ENCODE measurements around the gene KIAA2012.

KIAA2012 gene

DNA sequence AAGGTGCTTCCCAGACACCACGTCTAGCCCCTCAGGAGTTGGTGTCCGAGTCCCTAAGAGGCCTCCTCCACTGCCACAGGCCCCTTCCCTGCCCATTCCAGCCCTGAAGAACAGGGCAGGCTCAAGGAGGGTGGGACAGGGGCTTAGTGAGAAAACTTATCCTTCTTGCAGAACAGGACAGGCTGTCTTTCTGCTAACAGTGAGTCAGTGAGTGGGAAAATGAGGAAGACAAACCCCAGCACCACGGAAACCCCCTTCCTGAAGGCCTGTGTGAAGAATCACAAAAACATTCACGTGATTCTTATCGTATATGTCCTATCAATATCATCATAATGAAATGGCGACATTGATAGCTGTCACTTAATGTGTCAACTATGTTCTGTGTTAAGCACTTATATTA is 29.6 kb upstream of the KIAA2012 start:
- DNase-seq (ENCODE audit: low spot score) = no peak

DNA sequence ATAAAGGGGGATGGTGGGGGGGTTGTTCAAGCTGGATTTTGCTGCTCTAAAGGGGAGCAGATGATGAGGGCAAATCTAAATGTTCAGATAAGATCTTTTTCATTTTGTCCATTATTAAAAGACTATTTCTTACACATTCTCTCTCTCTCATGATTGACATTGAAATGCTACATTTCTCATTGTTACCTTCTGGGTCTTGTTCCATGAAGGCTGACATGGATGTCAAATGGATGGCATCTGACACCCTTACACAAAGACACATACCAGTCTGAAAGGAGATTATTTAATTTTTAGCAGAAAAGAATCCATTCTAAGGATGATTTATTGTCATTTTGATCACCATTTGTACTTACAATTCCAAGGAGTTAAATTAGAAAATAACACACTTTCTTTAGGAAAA is 28.3 kb upstream of the KIAA2012 start:
- no peak for DNase-seq (ENCODE audit: low spot score)

- no peak for DNase-seq (ENCODE audit: low spot score)
Observed at GRCh38 chr2:202046572-202046971, 26.5 kb upstream of the KIAA2012 start.

GRCh38 chr2:202049092-202049728 is 23.8 kb upstream of the KIAA2012 start:
- DNase-seq (ENCODE audit: low spot score) = no peak

DNA sequence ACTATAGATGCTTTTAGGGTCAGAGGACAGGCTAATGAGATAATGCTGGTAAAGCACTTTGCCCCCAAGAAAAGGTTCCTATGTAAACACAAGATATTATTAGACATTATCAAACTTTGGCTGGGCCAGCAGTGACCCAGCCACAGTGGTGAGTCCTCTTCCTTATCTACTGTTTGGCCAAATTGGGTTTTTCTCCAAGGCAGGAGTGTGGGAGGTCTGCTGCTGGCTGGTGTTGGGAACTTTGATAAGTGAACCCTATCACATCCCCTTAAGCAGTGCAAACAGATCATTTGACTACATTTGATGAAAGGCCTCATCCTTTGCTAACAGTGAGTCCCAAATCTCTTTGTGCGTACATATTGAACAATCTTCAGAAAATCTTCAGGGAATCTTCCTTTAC is 23.2 kb upstream of the KIAA2012 start:
- DNase-seq (ENCODE audit: low spot score) = no peak

- DNase-seq (ENCODE audit: low spot score) = no peak
Observed at GRCh38 chr2:202050652-202051051, 22.4 kb upstream of the KIAA2012 start.

- no peak for DNase-seq (ENCODE audit: low spot score)
Observed at GRCh38 chr2:202051499-202052161, 21.4 kb upstream of the KIAA2012 start.

DNA sequence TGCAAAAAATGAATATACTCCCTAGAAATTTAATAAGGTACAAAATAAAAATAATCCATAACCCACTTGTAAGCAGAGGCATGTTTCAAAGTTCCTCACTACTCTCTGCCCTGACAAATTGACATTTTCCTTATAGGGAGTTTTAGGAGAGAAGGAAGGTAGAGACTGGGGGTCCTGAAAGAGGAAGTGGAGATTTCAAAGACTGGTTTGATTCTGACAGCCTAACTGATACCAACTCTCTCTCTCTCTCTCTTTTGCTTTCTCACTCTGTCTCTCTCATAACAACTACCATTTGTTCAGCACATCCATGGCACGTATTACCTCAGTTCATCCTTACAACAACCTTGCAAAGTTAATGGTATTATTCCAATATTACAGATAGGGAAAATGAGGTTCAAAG is 20.8 kb upstream of the KIAA2012 start:
- no peak for DNase-seq (ENCODE audit: low spot score)

- no peak for DNase-seq (ENCODE audit: low spot score)
Observed at GRCh38 chr2:202054679-202055078, 18.4 kb upstream of the KIAA2012 start.

- DNase-seq (ENCODE audit: low spot score) = no peak
Observed at GRCh38 chr2:202056611-202057010, 16.4 kb upstream of the KIAA2012 start.

DNA sequence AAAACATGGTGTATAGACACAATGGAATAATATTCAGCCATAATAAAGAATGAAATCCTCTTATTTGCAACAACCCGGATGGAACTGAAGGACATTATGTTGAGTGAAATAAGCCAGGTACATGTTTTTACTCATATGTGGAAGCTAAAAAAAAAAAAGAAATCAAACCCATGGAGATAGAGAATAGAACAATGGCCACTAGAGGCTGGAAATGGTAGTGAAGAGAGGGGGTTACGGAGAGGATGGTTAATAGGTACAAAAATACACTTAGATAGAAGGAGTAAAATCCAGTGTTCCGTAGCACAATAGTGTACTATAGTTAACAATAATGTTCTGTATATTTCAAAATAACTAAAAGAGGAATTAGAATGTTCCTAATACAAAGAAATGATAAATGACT is 12.8 kb upstream of the KIAA2012 start:
- DNase-seq (ENCODE audit: low spot score) = no peak

- DNase-seq (ENCODE audit: low spot score) = no peak
Observed at GRCh38 chr2:202061695-202062094, 11.4 kb upstream of the KIAA2012 start.

DNA sequence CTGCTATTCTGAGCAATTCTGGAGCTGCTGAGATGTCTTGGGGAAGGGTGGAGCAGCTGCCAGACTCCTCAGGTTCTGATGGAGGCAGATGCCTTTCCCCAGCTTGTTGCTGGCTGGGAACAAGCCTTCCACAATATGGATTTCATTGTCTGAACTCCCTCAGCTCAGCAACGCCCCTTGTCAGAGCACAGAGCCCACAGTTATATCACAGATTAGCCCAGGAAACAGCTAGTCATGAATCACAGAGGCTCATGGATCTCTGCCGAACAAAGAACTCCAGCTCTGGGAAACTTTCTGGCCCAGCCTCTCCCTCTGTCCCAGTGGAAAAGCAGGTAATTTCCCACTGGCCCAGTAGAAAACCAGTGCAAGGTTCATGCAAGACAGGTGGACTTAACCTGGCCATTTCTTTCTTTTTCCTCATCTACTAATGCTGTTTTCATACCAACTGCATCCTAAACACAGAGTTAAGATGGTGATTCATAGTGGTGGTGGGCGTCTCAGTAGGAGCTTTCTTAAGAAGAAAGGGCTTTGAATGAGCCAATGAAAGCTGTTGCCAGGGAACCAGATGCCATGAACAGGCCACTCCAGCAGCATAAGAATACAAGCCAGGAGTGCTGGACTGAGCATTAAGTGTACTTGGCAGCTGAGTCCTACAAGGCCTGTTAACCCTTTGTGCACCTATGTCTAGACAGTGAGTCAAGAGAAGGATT is 8.7 kb upstream of the KIAA2012 start:
- DNase-seq (ENCODE audit: low spot score) = peak; percentile 66

DNA sequence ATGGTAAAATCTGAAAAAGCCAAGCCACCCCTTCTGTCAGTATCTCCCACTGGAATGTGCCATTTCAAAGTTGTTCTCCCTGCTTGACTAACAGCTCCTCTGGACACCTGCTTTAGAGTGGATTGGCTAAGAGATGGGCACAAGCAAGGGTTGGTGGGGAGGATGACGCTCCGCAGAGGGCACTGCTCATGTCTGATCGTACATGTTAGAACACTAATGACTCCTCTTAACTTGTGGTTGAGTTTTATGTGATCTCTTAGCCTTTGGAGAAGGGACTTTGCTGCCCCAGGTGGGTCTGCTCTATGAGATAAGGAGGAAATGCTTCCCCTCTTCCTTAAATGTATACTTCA is 8.2 kb upstream of the KIAA2012 start:
- DNase-seq (ENCODE audit: low spot score) = no peak

GRCh38 chr2:202065876-202066275 is 7.2 kb upstream of the KIAA2012 start:
- DNase-seq (ENCODE audit: low spot score) = no peak

- no peak for DNase-seq (ENCODE audit: low spot score)
Observed at GRCh38 chr2:202066875-202067274, 6.2 kb upstream of the KIAA2012 start.

DNA sequence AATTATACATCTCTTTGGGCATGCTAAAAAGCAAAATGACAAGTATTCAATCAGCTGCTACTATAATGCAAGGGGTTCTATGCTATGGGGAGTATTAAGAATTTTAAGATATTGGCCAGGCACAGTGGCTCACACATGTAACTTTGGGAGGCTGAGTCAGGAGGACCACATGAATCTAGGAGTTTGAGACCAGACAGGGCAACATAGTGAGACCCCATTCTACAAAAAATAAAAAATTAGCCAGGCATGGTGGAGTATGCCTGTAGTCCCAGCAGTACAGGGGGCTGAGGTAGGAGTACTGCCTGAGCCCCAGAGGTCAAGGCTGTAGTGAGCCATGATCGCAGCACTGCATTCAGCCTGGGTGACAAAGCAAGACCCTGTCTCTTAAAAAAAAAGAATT is 5.5 kb upstream of the KIAA2012 start:
- no peak for DNase-seq (ENCODE audit: low spot score)

DNA sequence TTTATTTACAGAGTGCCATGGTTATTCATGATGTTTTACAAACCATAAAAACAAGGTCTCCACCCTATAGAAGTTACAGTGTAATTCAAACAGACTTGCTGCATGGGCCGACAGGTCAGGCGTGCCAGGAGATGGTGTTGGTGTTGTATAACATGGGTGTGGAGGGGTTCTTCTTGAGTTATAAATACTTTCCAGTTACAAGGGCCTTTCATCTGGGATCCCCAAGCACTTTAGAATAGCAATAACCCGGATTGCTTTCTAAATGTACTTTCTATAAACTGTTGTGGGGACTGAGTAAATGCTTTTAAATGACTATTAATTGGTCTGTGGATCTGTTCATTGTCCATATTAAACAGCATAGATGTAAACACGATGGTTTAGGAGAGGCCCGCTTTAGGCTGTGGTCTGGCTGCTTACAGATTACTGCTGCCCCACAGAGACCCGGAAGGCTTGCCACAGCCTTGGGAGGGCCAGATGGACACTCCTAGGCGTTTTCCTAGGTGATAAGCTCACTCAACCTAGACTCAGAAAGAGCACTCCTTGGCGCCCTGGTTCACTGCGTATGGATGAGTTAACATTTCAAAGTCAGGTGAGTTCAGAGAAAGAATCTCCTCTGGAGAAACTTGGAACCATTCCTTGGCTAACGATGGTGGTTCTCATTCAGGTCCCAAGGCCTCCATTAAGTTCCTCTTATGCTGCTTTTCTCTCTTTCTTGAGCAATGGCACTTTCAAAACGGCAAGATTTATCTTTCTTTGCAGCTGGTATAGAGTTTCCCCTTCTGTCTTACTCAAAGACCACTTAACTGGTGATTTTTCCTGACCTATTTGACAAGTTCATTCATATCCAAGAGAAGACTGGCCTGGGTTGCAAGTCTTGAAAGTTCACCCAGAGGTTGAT is 3.6 kb upstream of the KIAA2012 start:
- no peak for DNase-seq (ENCODE audit: low spot score)

DNA sequence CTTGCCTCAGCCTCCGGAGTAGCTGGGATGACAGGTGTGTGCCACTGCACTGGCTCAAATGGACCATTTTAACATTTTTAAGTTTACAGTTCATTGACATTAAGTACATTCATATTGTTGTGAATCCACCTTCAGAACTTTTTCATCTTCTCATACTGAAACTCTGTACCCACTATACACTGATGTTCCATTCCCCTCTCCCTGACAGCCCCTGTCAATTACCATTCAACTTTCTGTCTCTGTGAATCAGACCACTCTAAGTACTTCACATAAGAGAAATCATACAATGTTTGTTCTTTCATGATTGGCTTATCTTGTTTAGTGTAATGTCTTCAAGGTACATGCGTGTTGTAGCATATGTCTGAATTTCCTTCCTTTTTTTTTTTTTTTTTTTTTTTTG is 1.9 kb upstream of the KIAA2012 start:
- no peak for DNase-seq (ENCODE audit: low spot score)

- DNase-seq (ENCODE audit: low spot score) = peak; percentile 61
Observed at GRCh38 chr2:202072226-202072625, 829 bp upstream of the KIAA2012 start.

GRCh38 chr2:202074324-202074723 is 1.3 kb downstream of the KIAA2012 start:
- no peak for DNase-seq (ENCODE audit: low spot score)

GRCh38 chr2:202079310-202079709 is 6.3 kb downstream of the KIAA2012 start:
- no peak for DNase-seq (ENCODE audit: low spot score)

GRCh38 chr2:202084265-202084664 is 11.2 kb downstream of the KIAA2012 start:
- DNase-seq (ENCODE audit: low spot score) = peak; percentile 32

Data from iPS-NIHi11 (cell line).